B cell (primary cell): ENCODE measurements around the gene RTBDN.

ENCODE experiments used
- CTCF ChIP-seq: fragments of 200-600 bp; IDR thresholded peaks from one replicate; pipeline ENCODE4 v1.8.0; 2022; ENCODE audit warnings: antibody characterized with exemption, mild to moderate bottlenecking
- EZH2 ChIP-seq: IDR thresholded peaks from 2 replicates; pipeline ENCODE4 v1.6.1; 2012; ENCODE audit warnings: borderline replicate concordance, low read depth, mild to moderate bottlenecking, moderate library complexity, low read length; ENCODE audit not compliant: insufficient read depth, poor library complexity, severe bottlenecking

GRCh38 chr19:12782424-12783290, 51.7 kb downstream of the RTBDN start:
- no peak for TF ChIP-seq CTCF
- no peak for TF ChIP-seq EZH2
